Lower leg skin (tissue), 3 donors: ENCODE results near the gene CCL16.

ENCODE experiments used
- POLR2A ChIP-seq, 2 donors: fragments of 450-650 bp; IDR thresholded peaks; one replicate each; pipeline ENCODE4 v1.6.1; 2016 to 2017; ENCODE audit warnings: antibody characterized with exemption in 2 of 2, mild to moderate bottlenecking in 1 of 2, moderate library complexity in 1 of 2
- TF ChIP-seq, protein P1 (sequence below), 3 donors: fragments of 450-650 bp; IDR thresholded peaks; one replicate each; pipeline ENCODE4 v1.5.1; 2016; ENCODE audit warnings: antibody characterized with exemption in 3 of 3, mild to moderate bottlenecking in 3 of 3, moderate library complexity in 2 of 3

DNA sequence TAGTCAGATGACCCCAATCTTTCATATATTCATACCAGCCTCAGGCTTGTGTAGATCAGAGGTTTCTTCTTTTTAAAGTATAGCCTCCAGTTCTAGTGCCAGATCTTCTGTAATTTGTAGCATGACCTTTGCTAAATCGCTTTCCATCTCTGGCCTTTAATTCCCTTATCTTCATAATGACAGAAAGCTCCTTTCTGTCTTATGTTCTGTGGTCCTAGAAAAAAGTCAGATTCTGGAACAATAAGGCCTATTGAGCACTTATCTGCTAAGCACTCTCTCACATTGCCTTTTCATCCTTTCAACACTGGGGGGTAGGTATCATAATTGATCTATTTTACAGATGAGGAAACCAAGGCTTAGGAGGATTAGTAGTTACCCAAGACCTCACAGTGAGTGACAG is 9.2 kb downstream of the CCL16 start:
- TF ChIP-seq, protein P1, sequence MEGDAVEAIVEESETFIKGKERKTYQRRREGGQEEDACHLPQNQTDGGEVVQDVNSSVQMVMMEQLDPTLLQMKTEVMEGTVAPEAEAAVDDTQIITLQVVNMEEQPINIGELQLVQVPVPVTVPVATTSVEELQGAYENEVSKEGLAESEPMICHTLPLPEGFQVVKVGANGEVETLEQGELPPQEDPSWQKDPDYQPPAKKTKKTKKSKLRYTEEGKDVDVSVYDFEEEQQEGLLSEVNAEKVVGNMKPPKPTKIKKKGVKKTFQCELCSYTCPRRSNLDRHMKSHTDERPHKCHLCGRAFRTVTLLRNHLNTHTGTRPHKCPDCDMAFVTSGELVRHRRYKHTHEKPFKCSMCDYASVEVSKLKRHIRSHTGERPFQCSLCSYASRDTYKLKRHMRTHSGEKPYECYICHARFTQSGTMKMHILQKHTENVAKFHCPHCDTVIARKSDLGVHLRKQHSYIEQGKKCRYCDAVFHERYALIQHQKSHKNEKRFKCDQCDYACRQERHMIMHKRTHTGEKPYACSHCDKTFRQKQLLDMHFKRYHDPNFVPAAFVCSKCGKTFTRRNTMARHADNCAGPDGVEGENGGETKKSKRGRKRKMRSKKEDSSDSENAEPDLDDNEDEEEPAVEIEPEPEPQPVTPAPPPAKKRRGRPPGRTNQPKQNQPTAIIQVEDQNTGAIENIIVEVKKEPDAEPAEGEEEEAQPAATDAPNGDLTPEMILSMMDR (IDR thresholded peaks at IDR 0.05) = no peak
- TF ChIP-seq POLR2A (IDR thresholded peaks at IDR 0.05) = no peak
